GOT3 (cell line): ENCODE results near the gene CD22.
"Not testable (repeated sequence)": the region's sequence is repeated elsewhere in the genome, so short reads cannot be mapped to it uniquely, and the experiment has no call there.

ENCODE experiments used
- DNase-seq: peaks from one replicate; lab custom pipeline; 2025; ENCODE audit warnings: mixed read lengths; lab: John Stamatoyannopoulos, UW

The CD22 gene

GRCh38 chr19:35328851-35329285 lies at the start of gene CD22:
TSS of gene CD22 (plus strand) at chr19:35329187. CDS start at chr19:35332041, 2,854 bp downstream.
- no peak for DNase-seq

- no peak for DNase-seq
Measured at GRCh38 chr19:35279374-35279773, 49.6 kb upstream of the CD22 start.

- DNase-seq, result no peak
Measured at GRCh38 chr19:35279985-35280821, 48.8 kb upstream of the CD22 start.

- DNase-seq, result no peak
Measured at GRCh38 chr19:35281303-35281702, 47.7 kb upstream of the CD22 start.

GRCh38 chr19:35284153-35285094 lies 44.6 kb upstream of the CD22 start:
- DNase-seq, result no peak

- DNase-seq, result no peak
Measured at GRCh38 chr19:35285095-35285449, 43.9 kb upstream of the CD22 start.

GRCh38 chr19:35285465-35285864 lies 43.5 kb upstream of the CD22 start:
- not testable (repeated sequence) for DNase-seq

- not testable (repeated sequence) for DNase-seq
Measured at GRCh38 chr19:35286101-35286500, 42.9 kb upstream of the CD22 start.

- no peak for DNase-seq
Measured at GRCh38 chr19:35287713-35288112, 41.3 kb upstream of the CD22 start.

GRCh38 chr19:35288331-35288730 lies 40.7 kb upstream of the CD22 start:
- no peak for DNase-seq

GRCh38 chr19:35288906-35289305 lies 40.1 kb upstream of the CD22 start:
- no peak for DNase-seq

- no peak for DNase-seq
Measured at GRCh38 chr19:35290381-35291127, 38.4 kb upstream of the CD22 start.

GRCh38 chr19:35291259-35291658 lies 37.7 kb upstream of the CD22 start:
- no peak for DNase-seq

- DNase-seq, result no peak
Measured at GRCh38 chr19:35291916-35292315, 37.1 kb upstream of the CD22 start, which contains the start of gene MAG. TSS of gene MAG (plus strand) at chr19:35292161. CDS start at chr19:35295409, 3,248 bp downstream.

- no peak for DNase-seq
Measured at GRCh38 chr19:35292421-35293362, 36.3 kb upstream of the CD22 start.

GRCh38 chr19:35293363-35293739 lies 35.6 kb upstream of the CD22 start:
- no peak for DNase-seq

GRCh38 chr19:35293808-35294207 lies 35.2 kb upstream of the CD22 start:
- DNase-seq, result no peak

GRCh38 chr19:35294328-35294727 lies 34.7 kb upstream of the CD22 start:
- DNase-seq, result no peak

GRCh38 chr19:35294859-35295791 lies 33.9 kb upstream of the CD22 start:
- DNase-seq, result no peak
